ENCODE results near the gene PSMC3. TPM values are rescaled to one million over a fixed set of nuclear protein-coding genes. Genes with fewer than 3 reads are reported as not detected.
A peak's percentile ranks its signal among the peaks of the same experiment; 100 is the strongest.

Gene PSMC3
- total and polyA plus RNA-seq, 2 of the 13 experiments (the other 11 are each of a cell fraction or from before 2014, with no cell fraction given), result 75.8 to 214 TPM

DNA sequence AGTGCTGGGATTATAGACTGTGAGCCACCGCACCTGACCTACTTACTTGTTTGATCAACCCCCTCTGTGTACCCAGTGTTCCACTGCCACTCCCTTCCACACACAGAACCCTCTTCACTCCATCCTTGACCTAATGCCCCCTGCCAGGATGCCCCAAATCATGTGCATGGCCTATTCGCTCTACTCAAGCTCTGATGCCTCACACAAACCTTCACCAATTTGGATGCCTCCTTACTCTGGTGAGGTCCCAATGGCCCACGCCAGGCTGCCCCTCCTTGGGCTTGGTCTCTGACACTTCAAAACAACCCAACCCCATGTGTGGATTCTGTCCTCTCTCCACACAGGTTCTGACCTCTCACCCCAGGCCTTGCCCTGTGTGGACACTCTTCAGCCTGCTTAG, 9.4 kb upstream of the PSMC3 start (continued):
- TF ChIP-seq MTA1 (CRISPR knock-in tag; IDR thresholded peaks at IDR 0.05; ENCODE audit: borderline replicate concordance) (peak; percentile 80; the same call in 1 of the 2 replicates), ZNF331 (CRISPR knock-in tag; IDR thresholded peaks at IDR 0.05) (peak; percentile 33; the same call in 1 of the 2 replicates), ZNF746 (CRISPR knock-in tag; IDR thresholded peaks at IDR 0.05) (0 out of 2 replicates have a peak, but pooled peaks have one; percentile 59), NR2F2 (IDR thresholded peaks at IDR 0.05; ENCODE audit: borderline replicate concordance, low read depth) (peak; percentile 86; the same call in 1 of the 2 replicates), YEATS2 (CRISPR knock-in tag; IDR thresholded peaks at IDR 0.05; ENCODE audit: borderline replicate concordance) (no peak), TBP (CRISPR knock-in tag; IDR thresholded peaks at IDR 0.05) (no peak), ATF7-NPFF (CRISPR knock-in tag; IDR thresholded peaks at IDR 0.05; ENCODE audit: low read depth) (peak; percentile 28; the same call in 1 of the 2 replicates), ZNF143 (CRISPR knock-in tag; IDR thresholded peaks at IDR 0.05) (peak; percentile 21; the same call in 1 of the 2 replicates), DPF2 (CRISPR knock-in tag; IDR thresholded peaks at IDR 0.05; ENCODE audit: borderline replicate concordance, low read depth) (0 out of 2 replicates have a peak, but pooled peaks have one; percentile 44), SOX13 (IDR thresholded peaks at IDR 0.05) (no peak), SOX13 (CRISPR knock-in tag; conservative IDR thresholded peaks at IDR 0.05 in 1 of 2, IDR thresholded peaks at IDR 0.05 in 1 of 2) (peak in 1 of 2 experiments; percentile 56; a peak in 1 of 4 replicates)
- TF ChIP-seq, protein P1, sequence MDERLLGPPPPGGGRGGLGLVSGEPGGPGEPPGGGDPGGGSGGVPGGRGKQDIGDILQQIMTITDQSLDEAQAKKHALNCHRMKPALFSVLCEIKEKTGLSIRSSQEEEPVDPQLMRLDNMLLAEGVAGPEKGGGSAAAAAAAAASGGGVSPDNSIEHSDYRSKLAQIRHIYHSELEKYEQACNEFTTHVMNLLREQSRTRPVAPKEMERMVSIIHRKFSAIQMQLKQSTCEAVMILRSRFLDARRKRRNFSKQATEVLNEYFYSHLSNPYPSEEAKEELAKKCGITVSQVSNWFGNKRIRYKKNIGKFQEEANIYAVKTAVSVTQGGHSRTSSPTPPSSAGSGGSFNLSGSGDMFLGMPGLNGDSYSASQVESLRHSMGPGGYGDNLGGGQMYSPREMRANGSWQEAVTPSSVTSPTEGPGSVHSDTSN (CRISPR knock-in tag; IDR thresholded peaks at IDR 0.05), result no peak
- TF ChIP-seq, protein P2, sequence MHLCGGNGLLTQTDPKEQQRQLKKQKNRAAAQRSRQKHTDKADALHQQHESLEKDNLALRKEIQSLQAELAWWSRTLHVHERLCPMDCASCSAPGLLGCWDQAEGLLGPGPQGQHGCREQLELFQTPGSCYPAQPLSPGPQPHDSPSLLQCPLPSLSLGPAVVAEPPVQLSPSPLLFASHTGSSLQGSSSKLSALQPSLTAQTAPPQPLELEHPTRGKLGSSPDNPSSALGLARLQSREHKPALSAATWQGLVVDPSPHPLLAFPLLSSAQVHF (CRISPR knock-in tag; IDR thresholded peaks at IDR 0.05), result no peak
- TF ChIP-seq, protein P3, sequence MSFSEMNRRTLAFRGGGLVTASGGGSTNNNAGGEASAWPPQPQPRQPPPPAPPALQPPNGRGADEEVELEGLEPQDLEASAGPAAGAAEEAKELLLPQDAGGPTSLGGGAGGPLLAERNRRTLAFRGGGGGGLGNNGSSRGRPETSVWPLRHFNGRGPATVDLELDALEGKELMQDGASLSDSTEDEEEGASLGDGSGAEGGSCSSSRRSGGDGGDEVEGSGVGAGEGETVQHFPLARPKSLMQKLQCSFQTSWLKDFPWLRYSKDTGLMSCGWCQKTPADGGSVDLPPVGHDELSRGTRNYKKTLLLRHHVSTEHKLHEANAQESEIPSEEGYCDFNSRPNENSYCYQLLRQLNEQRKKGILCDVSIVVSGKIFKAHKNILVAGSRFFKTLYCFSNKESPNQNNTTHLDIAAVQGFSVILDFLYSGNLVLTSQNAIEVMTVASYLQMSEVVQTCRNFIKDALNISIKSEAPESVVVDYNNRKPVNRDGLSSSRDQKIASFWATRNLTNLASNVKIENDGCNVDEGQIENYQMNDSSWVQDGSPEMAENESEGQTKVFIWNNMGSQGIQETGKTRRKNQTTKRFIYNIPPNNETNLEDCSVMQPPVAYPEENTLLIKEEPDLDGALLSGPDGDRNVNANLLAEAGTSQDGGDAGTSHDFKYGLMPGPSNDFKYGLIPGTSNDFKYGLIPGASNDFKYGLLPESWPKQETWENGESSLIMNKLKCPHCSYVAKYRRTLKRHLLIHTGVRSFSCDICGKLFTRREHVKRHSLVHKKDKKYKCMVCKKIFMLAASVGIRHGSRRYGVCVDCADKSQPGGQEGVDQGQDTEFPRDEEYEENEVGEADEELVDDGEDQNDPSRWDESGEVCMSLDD (CRISPR knock-in tag; IDR thresholded peaks at IDR 0.05; ENCODE audit: borderline replicate concordance), result peak; percentile 63; the same call in 1 of the 2 replicates
- TF ChIP-seq, protein P4, sequence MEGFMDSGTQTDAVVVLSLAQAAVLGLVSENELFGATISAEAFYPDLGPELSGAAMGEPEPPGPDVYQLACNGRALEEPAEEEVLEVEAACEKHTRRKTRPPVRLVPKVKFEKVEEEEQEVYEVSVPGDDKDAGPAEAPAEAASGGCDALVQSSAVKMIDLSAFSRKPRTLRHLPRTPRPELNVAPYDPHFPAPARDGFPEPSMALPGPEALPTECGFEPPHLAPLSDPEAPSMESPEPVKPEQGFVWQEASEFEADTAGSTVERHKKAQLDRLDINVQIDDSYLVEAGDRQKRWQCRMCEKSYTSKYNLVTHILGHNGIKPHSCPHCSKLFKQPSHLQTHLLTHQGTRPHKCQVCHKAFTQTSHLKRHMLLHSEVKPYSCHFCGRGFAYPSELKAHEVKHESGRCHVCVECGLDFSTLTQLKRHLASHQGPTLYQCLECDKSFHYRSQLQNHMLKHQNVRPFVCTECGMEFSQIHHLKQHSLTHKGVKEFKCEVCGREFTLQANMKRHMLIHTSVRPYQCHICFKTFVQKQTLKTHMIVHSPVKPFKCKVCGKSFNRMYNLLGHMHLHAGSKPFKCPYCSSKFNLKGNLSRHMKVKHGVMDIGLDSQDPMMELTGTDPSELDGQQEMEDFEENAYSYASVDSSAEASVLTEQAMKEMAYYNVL (CRISPR knock-in tag; IDR thresholded peaks at IDR 0.05; ENCODE audit: borderline replicate concordance), result no peak
- TF ChIP-seq, protein P5, sequence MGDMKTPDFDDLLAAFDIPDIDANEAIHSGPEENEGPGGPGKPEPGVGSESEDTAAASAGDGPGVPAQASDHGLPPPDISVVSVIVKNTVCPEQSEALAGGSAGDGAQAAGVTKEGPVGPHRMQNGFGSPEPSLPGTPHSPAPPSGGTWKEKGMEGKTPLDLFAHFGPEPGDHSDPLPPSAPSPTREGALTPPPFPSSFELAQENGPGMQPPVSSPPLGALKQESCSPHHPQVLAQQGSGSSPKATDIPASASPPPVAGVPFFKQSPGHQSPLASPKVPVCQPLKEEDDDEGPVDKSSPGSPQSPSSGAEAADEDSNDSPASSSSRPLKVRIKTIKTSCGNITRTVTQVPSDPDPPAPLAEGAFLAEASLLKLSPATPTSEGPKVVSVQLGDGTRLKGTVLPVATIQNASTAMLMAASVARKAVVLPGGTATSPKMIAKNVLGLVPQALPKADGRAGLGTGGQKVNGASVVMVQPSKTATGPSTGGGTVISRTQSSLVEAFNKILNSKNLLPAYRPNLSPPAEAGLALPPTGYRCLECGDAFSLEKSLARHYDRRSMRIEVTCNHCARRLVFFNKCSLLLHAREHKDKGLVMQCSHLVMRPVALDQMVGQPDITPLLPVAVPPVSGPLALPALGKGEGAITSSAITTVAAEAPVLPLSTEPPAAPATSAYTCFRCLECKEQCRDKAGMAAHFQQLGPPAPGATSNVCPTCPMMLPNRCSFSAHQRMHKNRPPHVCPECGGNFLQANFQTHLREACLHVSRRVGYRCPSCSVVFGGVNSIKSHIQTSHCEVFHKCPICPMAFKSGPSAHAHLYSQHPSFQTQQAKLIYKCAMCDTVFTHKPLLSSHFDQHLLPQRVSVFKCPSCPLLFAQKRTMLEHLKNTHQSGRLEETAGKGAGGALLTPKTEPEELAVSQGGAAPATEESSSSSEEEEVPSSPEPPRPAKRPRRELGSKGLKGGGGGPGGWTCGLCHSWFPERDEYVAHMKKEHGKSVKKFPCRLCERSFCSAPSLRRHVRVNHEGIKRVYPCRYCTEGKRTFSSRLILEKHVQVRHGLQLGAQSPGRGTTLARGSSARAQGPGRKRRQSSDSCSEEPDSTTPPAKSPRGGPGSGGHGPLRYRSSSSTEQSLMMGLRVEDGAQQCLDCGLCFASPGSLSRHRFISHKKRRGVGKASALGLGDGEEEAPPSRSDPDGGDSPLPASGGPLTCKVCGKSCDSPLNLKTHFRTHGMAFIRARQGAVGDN (CRISPR knock-in tag; IDR thresholded peaks at IDR 0.05), result peak; percentile 70
- TF ChIP-seq, protein P6, sequence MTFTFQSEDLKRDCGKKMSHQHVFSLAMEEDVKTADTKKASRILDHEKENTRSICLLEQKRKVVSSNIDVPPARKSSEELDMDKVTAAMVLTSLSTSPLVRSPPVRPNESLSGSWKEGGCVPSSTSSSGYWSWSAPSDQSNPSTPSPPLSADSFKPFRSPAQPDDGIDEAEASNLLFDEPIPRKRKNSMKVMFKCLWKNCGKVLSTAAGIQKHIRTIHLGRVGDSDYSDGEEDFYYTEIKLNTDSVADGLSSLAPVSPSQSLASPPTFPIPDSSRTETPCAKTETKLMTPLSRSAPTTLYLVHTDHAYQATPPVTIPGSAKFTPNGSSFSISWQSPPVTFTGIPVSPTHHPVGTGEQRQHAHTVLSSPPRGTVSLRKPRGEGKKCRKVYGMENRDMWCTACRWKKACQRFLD (CRISPR knock-in tag; IDR thresholded peaks at IDR 0.05; ENCODE audit: borderline replicate concordance), result no peak
